MCF 10A (cell line): ENCODE measurements around the gene SELENOW. TPM values are rescaled to one million over a fixed set of nuclear protein-coding genes. Genes with fewer than 3 reads are reported as not detected.
A peak's percentile ranks its signal among the peaks of the same experiment; 100 is the strongest.
"Not testable (repeated sequence)": the region's sequence is repeated elsewhere in the genome, so short reads cannot be mapped to it uniquely, and the experiment has no call there.

ENCODE experiments used
- BruUV-seq: library from RNA; stranded (reverse); fragments of 400-500 nt; replicated peaks from 2 replicates; lab custom pipeline; 2021; lab: Mats Ljungman, UMichigan
- CTCF ChIA-PET: fragments of 300-600 bp; sonication (Branson Sonifier 250); formaldehyde crosslinking; extraction: SDS; loops from one replicate; lab custom pipeline; 2021; ENCODE audit warnings: antibody characterized with exemption, inconsistent platforms; lab: Yijun Ruan, JAX
- POLR2A ChIA-PET: fragments of 300-600, 350-650 bp; sonication (Branson Sonifier 250); formaldehyde crosslinking; extraction: SDS; loops from one replicate; lab custom pipeline; 2020; ENCODE audit warnings: antibody characterized with exemption, inconsistent platforms; lab: Yijun Ruan, JAX
- DNase-seq: peaks from one replicate; pipeline ENCODE4 v3.0.0-alpha.2; 2018; ENCODE audit not compliant: unreplicated experiment
- H3K27ac Mint-ChIP-seq: one replicate; pipeline ENCODE4 v1.8.0; 2022; ENCODE audit warnings: mild to moderate bottlenecking, low read depth, mixed read lengths; ENCODE audit not compliant: unreplicated experiment
- H3K27me3 Mint-ChIP-seq: one replicate; pipeline ENCODE4 v1.8.0; 2022; ENCODE audit warnings: mixed read lengths; ENCODE audit not compliant: insufficient read depth, unreplicated experiment
- H3K36me3 Mint-ChIP-seq: one replicate; pipeline ENCODE4 v1.8.0; 2022; ENCODE audit warnings: mild to moderate bottlenecking, moderate library complexity, mixed read lengths; ENCODE audit not compliant: insufficient read depth, unreplicated experiment
- H3K4me1 Mint-ChIP-seq: one replicate; pipeline ENCODE4 v1.8.0; 2022; ENCODE audit warnings: mixed read lengths; ENCODE audit not compliant: insufficient read depth, unreplicated experiment
- H3K4me3 Mint-ChIP-seq: one replicate; pipeline ENCODE4 v1.8.0; 2022; ENCODE audit warnings: mild to moderate bottlenecking, moderate library complexity, mixed read lengths; ENCODE audit not compliant: unreplicated experiment
- H3K9me3 Mint-ChIP-seq: one replicate; pipeline ENCODE4 v1.8.0; 2022; ENCODE audit warnings: mixed read lengths; ENCODE audit not compliant: unreplicated experiment
- intact Hi-C: fragments of 100-400 bp; cut with micrococcal nuclease; formaldehyde crosslinking; loops from 2 replicates; pipeline ENCODE4 v1.14.1; 2022
- total RNA-seq: library from RNA; stranded (reverse); gene quantifications from 2 replicates; pipeline ENCODE4 v1.2.3, GENCODE V29; 2022
- TF ChIP-seq, protein P1 (sequence below): fragments of 200-600 bp; IDR thresholded peaks from one replicate; pipeline ENCODE4 v1.8.0; 2022; ENCODE audit warnings: antibody characterized with exemption, mild to moderate bottlenecking; ENCODE audit not compliant: unreplicated experiment

The SELENOW gene
- total RNA-seq, 1 experiment from 2014 or later: 115 TPM

DNA sequence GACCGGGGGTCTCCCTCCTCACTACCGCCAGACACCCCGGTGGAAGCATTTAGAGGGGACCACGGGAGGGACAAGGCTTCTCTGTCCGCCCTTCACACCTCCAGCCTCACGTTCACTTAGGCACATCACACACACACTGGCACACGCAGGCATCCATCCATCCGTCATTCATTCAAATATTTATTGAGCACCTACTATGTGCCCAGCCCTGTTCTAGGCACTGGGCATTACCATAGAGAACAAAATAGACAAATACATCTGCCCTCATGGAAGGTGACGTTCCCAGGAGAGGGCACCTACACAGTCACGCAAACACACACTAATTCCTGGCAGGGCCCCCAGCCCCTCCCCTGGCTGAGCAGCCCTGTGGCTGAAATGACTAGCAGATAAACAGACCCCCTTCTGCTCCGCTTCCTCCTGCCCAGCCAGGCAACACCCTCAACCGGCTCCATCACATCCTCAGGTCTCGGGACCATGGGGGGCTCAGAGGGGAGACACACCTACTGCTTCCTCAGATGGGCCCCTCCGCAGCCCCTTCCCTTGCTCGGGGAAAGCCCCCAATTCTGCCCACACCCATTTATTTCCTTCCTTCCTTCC lies 36.9 kb upstream of the SELENOW start:
- H3K27me3 Mint-ChIP-seq: no peaks in the 10 kb centered on the region
- peak overlapping the region; percentile 91 for H3K27ac Mint-ChIP-seq
- H3K9me3 Mint-ChIP-seq: no peaks in the 10 kb centered on the region
- ChIA-PET CTCF (interaction anchor here (0.6 to 7.1 kb wide), 3 partner anchors 19 to 29 kb away, joined by 3 to 78 read pairs (median 7); partner anchors contain the start of gene EHD2), POLR2A (interaction anchor here (1.9 to 9.5 kb wide), 4 partner anchors 15 to 28 kb away, joined by 12 to 259 read pairs (median 110); partner anchors contain the start of gene EHD2)
- DNase-seq: no peak
- TF ChIP-seq, protein P1, sequence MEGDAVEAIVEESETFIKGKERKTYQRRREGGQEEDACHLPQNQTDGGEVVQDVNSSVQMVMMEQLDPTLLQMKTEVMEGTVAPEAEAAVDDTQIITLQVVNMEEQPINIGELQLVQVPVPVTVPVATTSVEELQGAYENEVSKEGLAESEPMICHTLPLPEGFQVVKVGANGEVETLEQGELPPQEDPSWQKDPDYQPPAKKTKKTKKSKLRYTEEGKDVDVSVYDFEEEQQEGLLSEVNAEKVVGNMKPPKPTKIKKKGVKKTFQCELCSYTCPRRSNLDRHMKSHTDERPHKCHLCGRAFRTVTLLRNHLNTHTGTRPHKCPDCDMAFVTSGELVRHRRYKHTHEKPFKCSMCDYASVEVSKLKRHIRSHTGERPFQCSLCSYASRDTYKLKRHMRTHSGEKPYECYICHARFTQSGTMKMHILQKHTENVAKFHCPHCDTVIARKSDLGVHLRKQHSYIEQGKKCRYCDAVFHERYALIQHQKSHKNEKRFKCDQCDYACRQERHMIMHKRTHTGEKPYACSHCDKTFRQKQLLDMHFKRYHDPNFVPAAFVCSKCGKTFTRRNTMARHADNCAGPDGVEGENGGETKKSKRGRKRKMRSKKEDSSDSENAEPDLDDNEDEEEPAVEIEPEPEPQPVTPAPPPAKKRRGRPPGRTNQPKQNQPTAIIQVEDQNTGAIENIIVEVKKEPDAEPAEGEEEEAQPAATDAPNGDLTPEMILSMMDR: no peak
- peaks cover 87% of the 10 kb centered on the region for H3K36me3 Mint-ChIP-seq
- H3K4me1 Mint-ChIP-seq: no peaks in the 10 kb centered on the region
- BruUV-seq: no TSS peak
- intact Hi-C loops: loop anchor here (2.0 kb wide), 1 partner anchor 13 kb away; no protein-coding TSS in a partner anchor
- H3K4me3 Mint-ChIP-seq: no peak overlapping the region

DNA sequence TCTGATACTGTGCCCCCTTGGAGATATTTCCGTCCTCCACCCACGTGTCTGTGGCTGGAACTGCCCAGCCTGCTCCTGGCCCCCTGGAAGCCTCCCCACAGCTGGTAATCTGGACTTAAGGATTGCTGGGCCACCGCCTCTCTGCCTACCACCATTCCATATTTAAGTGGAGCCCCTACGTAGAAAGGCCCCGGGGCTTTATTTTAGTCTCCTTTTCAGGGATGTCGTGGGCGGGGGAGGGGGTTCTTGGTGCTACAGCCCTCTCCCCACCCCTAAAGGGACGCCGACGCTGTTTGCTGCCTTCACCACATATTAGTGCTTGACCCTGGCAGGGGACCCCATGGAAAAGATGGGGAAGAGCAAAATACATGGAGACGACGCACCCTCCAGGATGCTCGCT lies 35.9 kb upstream of the SELENOW start:
- no TSS peak for BruUV-seq
- CTCF ChIA-PET: interaction anchor here (0.9 to 7.1 kb wide), 4 partner anchors 19 to 36 kb away, joined by 4 to 78 read pairs (median 6); partner anchors contain the start of gene EHD2
- Mint-ChIP-seq H3K27ac (peak overlapping the region; percentile 91), H3K4me3 (peak overlapping the region; percentile 89), H3K9me3 (no peaks in the 10 kb centered on the region), H3K36me3 (peaks cover 83% of the 10 kb centered on the region), H3K4me1 (no peaks in the 10 kb centered on the region), H3K27me3 (no peaks in the 10 kb centered on the region)
- POLR2A ChIA-PET: interaction anchor here (0.7 to 9.5 kb wide), 7 partner anchors 8 to 409 kb away, joined by 3 to 259 read pairs (median 5); partner anchors contain the start of genes EHD2 and NAPA
- no peak for DNase-seq
- intact Hi-C loops: loop anchor here (1.0 to 2.0 kb wide), 3 partner anchors 14 to 29 kb away; partner anchors contain the start of gene EHD2
- TF ChIP-seq, protein P1: no peak

DNA sequence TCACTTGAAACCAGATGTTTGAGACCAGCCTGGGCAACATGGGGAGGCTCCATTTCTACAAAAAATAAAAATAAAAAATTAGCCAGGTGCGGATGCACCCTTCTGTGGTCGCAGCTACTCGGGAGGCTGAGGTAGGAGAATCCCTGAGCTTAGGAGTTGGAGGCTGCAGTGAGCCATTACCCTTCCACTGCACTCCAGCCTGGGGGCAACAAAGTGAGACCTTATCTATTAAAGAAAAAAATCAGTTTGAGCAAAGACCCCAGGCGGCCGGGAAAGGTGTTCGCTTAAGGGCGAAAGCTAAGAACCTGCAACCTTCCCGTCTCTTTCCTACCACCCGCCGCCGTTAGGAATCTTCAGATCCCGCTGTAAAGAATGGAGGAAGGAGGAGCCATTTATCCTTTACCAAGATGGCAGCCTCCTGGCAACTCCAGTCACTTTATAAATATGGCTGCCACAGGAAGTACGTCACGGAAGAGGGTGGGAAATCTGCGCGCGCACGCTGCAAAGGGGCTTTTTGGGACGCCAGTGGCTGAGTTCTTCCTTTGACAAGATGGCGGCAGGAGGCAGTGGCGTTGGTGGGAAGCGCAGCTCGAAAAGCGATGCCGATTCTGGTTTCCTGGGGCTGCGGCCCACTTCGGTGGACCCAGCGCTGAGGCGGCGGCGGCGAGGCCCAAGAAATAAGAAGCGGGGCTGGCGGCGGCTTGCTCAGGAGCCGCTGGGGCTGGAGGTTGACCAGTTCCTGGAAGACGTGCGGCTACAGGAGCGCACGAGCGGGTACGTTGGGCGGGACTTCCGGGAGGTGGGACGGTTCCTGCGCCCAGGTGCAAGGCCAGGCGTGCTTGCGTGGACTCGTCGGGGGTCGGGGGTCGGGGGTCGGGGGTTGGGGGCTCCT lies 33.2 kb upstream of the SELENOW start, which contains the start of gene NOP53:
Gene NOP53, plus strand, starts transcription at position 537 of the 892 bp plus-strand sequence. Its CDS starts 14 bp downstream, at position 551.
- Mint-ChIP-seq H3K27ac (peak within 1 kb of the TSS; percentile 97), H3K4me3 (peak within 1 kb of the TSS; percentile 89), H3K9me3 (no peaks in the 10 kb centered on the region), H3K4me1 (no peaks in the 10 kb centered on the region), H3K36me3 (peaks cover 83% of the 10 kb centered on the region), H3K27me3 (no peaks in the 10 kb centered on the region)
- ChIA-PET POLR2A (interaction anchor here (0.9 to 9.5 kb wide), 12 partner anchors 9 to 396 kb away, joined by 3 to 259 read pairs (median 4); partner anchors contain the start of genes DHX34 and EHD2), CTCF (interaction anchor here (0.6 to 7.1 kb wide), 10 partner anchors 11 to 619 kb away, joined by 3 to 78 read pairs (median 4); partner anchors contain the start of genes EHD2, SYNGR4 and TMEM143)
- peak; percentile 98 for DNase-seq
- intact Hi-C loops: no loop called here
- TF ChIP-seq, protein P1: no peak
- BruUV-seq: TSS peak; percentile 45

DNA sequence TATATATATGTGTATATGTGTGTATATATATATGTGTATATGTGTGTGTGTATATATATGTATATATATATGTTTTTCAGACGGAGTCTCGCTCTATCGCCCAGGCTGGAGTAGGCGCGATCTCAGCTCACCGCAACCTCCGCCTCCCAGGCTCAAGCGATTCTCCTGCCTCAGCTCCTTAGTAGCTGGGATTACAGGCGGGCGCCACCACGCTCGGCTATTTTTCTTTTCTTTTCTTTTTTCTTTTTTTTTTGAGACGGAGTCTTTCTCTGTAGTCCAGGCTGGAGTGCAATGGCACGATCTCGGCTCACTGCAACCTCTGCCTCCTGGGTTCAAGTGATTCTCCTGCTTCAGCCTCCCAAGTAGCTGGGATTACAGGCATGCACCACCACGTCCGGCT lies 32.4 kb upstream of the SELENOW start:
- H3K4me1 Mint-ChIP-seq, intact Hi-C loops, H3K27me3 Mint-ChIP-seq, DNase-seq, H3K9me3 Mint-ChIP-seq: not testable (repeated sequence)
- ChIA-PET POLR2A (interaction anchor here (1.1 to 9.5 kb wide), 6 partner anchors 10 to 82 kb away, joined by 3 to 259 read pairs (median 7); partner anchors contain the start of gene EHD2), CTCF (interaction anchor here (0.6 to 7.1 kb wide), 5 partner anchors 34 to 618 kb away, joined by 3 to 78 read pairs (median 4); partner anchors contain the start of genes EHD2, SYNGR4 and TMEM143)
- BruUV-seq: TSS peak; percentile 38
- peaks cover 84% of the 10 kb centered on the region for H3K36me3 Mint-ChIP-seq
- H3K27ac Mint-ChIP-seq: peak overlapping the region; percentile 97
- H3K4me3 Mint-ChIP-seq: peak overlapping the region; percentile 89
